Naive thymus-derived CD4-positive, alpha-beta T cell (primary cell): Measurements from ENCODE around the gene RBPJ. TPM values are rescaled to one million over a fixed set of nuclear protein-coding genes. Genes with fewer than 3 reads are reported as not detected.

Experiments used
- ATAC-seq: fragments of 150-1000 bp; cut with Tn5 transposase; 2 replicates; pipeline ENCODE4 v1.10.0; 2021; ENCODE audit warnings: mild to moderate bottlenecking, moderate library complexity
- CTCF ChIA-PET: fragments of 350-600 bp; sonication (Branson Sonifier 250); formaldehyde crosslinking; loops from one replicate; lab custom pipeline; 2021; ENCODE audit warnings: antibody characterized with exemption; lab: Charles Lee
- POLR2A ChIA-PET: fragments of 350-600 bp; sonication (Branson Sonifier 250); formaldehyde crosslinking; loops from one replicate; lab custom pipeline; 2021; ENCODE audit warnings: antibody characterized with exemption, inconsistent platforms; lab: Charles Lee
- DNase-seq, 9 donors: peaks; one replicate each; pipeline versions ENCODE4 v3.0.0 to v3.0.0-alpha.2; 2020 to 2022; ENCODE audit warnings: mixed read lengths in 1 of 9
- H3K27ac ChIP-seq: one replicate; pipeline ENCODE4 v1.7.0; 2013; ENCODE audit warnings: mild to moderate bottlenecking, low read depth, low read length, moderate library complexity
- H3K27me3 ChIP-seq, 2 donors: one replicate each; pipeline ENCODE4 v1.7.0; 2013; ENCODE audit warnings: low read length in 2 of 2, mild to moderate bottlenecking in 2 of 2, moderate library complexity in 2 of 2; ENCODE audit not compliant: control insufficient read depth in 2 of 2, insufficient read depth in 2 of 2
- H3K36me3 ChIP-seq, 3 experiments: 1 replicate in 2 of 3; 2 replicates in 1 of 3; pipeline ENCODE4 v1.7.0; 2013; ENCODE audit warnings: low read length in 3 of 3, mild to moderate bottlenecking in 3 of 3, moderate library complexity in 1 of 3; ENCODE audit not compliant: insufficient read depth in 3 of 3, control insufficient read depth in 2 of 3
- H3K4me1 ChIP-seq, 2 donors: one replicate each; pipeline ENCODE4 v1.7.0; 2013; ENCODE audit warnings: low read length in 2 of 2, mild to moderate bottlenecking in 2 of 2, moderate library complexity in 1 of 2; ENCODE audit not compliant: control insufficient read depth in 2 of 2, insufficient read depth in 2 of 2
- H3K4me3 ChIP-seq: 2 replicates; pipeline ENCODE4 v1.7.0; 2013; ENCODE audit warnings: mild to moderate bottlenecking, low read length
- H3K9me3 ChIP-seq, 3 experiments: 1 replicate in 2 of 3; 2 replicates in 1 of 3; pipeline ENCODE4 v1.7.0; 2013; ENCODE audit warnings: low read length in 3 of 3; ENCODE audit not compliant: control insufficient read depth in 2 of 3
- H3K27ac Mint-ChIP-seq, 9 donors: one replicate each; pipeline ENCODE4 v1.8.0; 2020 to 2022; ENCODE audit warnings: mixed read lengths in 9 of 9, mild to moderate bottlenecking in 8 of 9, moderate library complexity in 5 of 9, inconsistent platforms in 2 of 9
- H3K27me3 Mint-ChIP-seq, 5 donors: one replicate each; pipeline ENCODE4 v1.8.0; 2021 to 2022; ENCODE audit warnings: mixed read lengths in 5 of 5, mild to moderate bottlenecking in 1 of 5
- H3K36me3 Mint-ChIP-seq, 5 donors: one replicate each; pipeline ENCODE4 v1.8.0; 2020 to 2022; ENCODE audit warnings: mixed read lengths in 5 of 5, mild to moderate bottlenecking in 3 of 5, inconsistent platforms in 1 of 5
- H3K4me1 Mint-ChIP-seq, 7 donors: one replicate each; pipeline ENCODE4 v1.8.0; 2020 to 2022; ENCODE audit warnings: mixed read lengths in 7 of 7, mild to moderate bottlenecking in 3 of 7, inconsistent platforms in 1 of 7
- H3K4me3 Mint-ChIP-seq, 10 donors: one replicate each; pipeline ENCODE4 v1.8.0; 2020 to 2022; ENCODE audit warnings: mild to moderate bottlenecking in 10 of 10, mixed read lengths in 10 of 10, moderate library complexity in 6 of 10, inconsistent platforms in 2 of 10
- H3K9me3 Mint-ChIP-seq, 11 donors: one replicate each; pipeline ENCODE4 v1.8.0; 2020 to 2022; ENCODE audit warnings: mixed read lengths in 11 of 11, mild to moderate bottlenecking in 4 of 11, inconsistent platforms in 1 of 11, moderate library complexity in 1 of 11
- intact Hi-C, 2 donors: fragments of 100-400 bp; cut with micrococcal nuclease; formaldehyde crosslinking; loops; one replicate each; pipeline ENCODE4 v1.15.1; 2023
- polyA plus RNA-seq, 2 donors: library from polyadenylated mRNA; unstranded; fragments of 300-500 nt; fragmentation: Illumina TruSeq; gene quantifications; one replicate each; pipeline ENCODE4 v1.2.3, GENCODE V29; 2021
- total RNA-seq, 6 experiments: library from RNA in 5 of 6; stranded (reverse) in 5 of 6; gene quantifications; 1 replicate in 5 of 6; 2 replicates in 1 of 6; pipeline ENCODE4 v1.2.3 and lab custom pipeline; 2021 to 2026

RBPJ gene
- total and polyA plus RNA-seq, 7 experiments from 2014 or later = 48.1 to 144 (median 68.5) TPM

GRCh38 chr4:26473893-26474292, 153.1 kb downstream of the RBPJ start:
- Mint-ChIP-seq H3K4me1 (no peaks in the 10 kb centered on the region), H3K4me3 (no peak overlapping the region), H3K36me3 (no peaks in the 10 kb centered on the region), H3K27ac (no peak overlapping the region), H3K9me3 (no peaks in the 10 kb centered on the region), H3K27me3 (peaks cover 0 to 6% (median 0%) of the 10 kb centered on the region in 5 donors)
- no peak overlapping the region for H3K4me3 ChIP-seq
- H3K27ac ChIP-seq = no peak overlapping the region
- H3K27me3 ChIP-seq = no peaks in the 10 kb centered on the region
- ATAC-seq = no peak
- CTCF ChIA-PET = no interaction called here
- intact Hi-C loops = no loop called here
- POLR2A ChIA-PET = no interaction called here
- H3K4me1 ChIP-seq = no peaks in the 10 kb centered on the region
- no peaks in the 10 kb centered on the region for H3K36me3 ChIP-seq
- no peak for DNase-seq
- no peaks in the 10 kb centered on the region for H3K9me3 ChIP-seq

GRCh38 chr4:26474551-26474950, 153.7 kb downstream of the RBPJ start:
- Mint-ChIP-seq H3K4me3 (no peak overlapping the region), H3K27me3 (peaks cover 0 to 6% (median 0%) of the 10 kb centered on the region in 5 donors), H3K4me1 (no peaks in the 10 kb centered on the region), H3K27ac (no peak overlapping the region), H3K36me3 (no peaks in the 10 kb centered on the region), H3K9me3 (no peaks in the 10 kb centered on the region)
- H3K4me3 ChIP-seq = no peak overlapping the region
- ATAC-seq (no peak), DNase-seq (no peak)
- H3K27me3 ChIP-seq = no peaks in the 10 kb centered on the region
- intact Hi-C loops = no loop called here
- H3K27ac ChIP-seq = no peak overlapping the region
- no peaks in the 10 kb centered on the region for H3K4me1 ChIP-seq
- ChIA-PET CTCF (no interaction called here), POLR2A (no interaction called here)
- no peaks in the 10 kb centered on the region for H3K9me3 ChIP-seq
- no peaks in the 10 kb centered on the region for H3K36me3 ChIP-seq

GRCh38 chr4:26475716-26476115, 154.9 kb downstream of the RBPJ start:
- Mint-ChIP-seq H3K4me3 (no peak overlapping the region), H3K27me3 (peaks cover 0 to 6% (median 0%) of the 10 kb centered on the region in 5 donors), H3K4me1 (no peaks in the 10 kb centered on the region), H3K27ac (no peak overlapping the region), H3K9me3 (no peaks in the 10 kb centered on the region), H3K36me3 (no peaks in the 10 kb centered on the region)
- DNase-seq = no peak
- ChIA-PET CTCF (no interaction called here), POLR2A (no interaction called here)
- ATAC-seq = no peak
- Histone ChIP-seq H3K27me3 (no peaks in the 10 kb centered on the region), H3K36me3 (no peaks in the 10 kb centered on the region), H3K9me3 (no peaks in the 10 kb centered on the region), H3K27ac (no peak overlapping the region), H3K4me1 (no peaks in the 10 kb centered on the region), H3K4me3 (no peak overlapping the region)
- intact Hi-C loops = no loop called here

- H3K4me3 Mint-ChIP-seq = no peak overlapping the region
- ATAC-seq (no peak), DNase-seq (no peak)
- no peak overlapping the region for H3K27ac Mint-ChIP-seq
- Histone ChIP-seq H3K9me3 (no peaks in the 10 kb centered on the region), H3K27ac (no peak overlapping the region), H3K4me1 (no peaks in the 10 kb centered on the region), H3K36me3 (no peaks in the 10 kb centered on the region), H3K4me3 (no peak overlapping the region), H3K27me3 (no peaks in the 10 kb centered on the region)
- intact Hi-C loops = no loop called here
- no peaks in the 10 kb centered on the region for H3K4me1 Mint-ChIP-seq
- ChIA-PET POLR2A (no interaction called here), CTCF (no interaction called here)
- H3K27me3 Mint-ChIP-seq = peaks cover 0 to 5% (median 0%) of the 10 kb centered on the region in 5 donors
- no peaks in the 10 kb centered on the region for H3K36me3 Mint-ChIP-seq
- H3K9me3 Mint-ChIP-seq = no peaks in the 10 kb centered on the region
These were observed 155.7 kb downstream of the RBPJ start for GRCh38 chr4:26476545-26476944.

- ChIA-PET CTCF (no interaction called here), POLR2A (no interaction called here)
- Histone ChIP-seq H3K9me3 (no peaks in the 10 kb centered on the region), H3K27ac (no peak overlapping the region), H3K4me3 (no peak overlapping the region), H3K27me3 (no peaks in the 10 kb centered on the region), H3K36me3 (no peaks in the 10 kb centered on the region), H3K4me1 (no peaks in the 10 kb centered on the region)
- intact Hi-C loops = no loop called here
- H3K4me3 Mint-ChIP-seq = no peak overlapping the region
- no peaks in the 10 kb centered on the region for H3K36me3 Mint-ChIP-seq
- H3K27ac Mint-ChIP-seq = no peak overlapping the region
- H3K27me3 Mint-ChIP-seq = peaks cover 0 to 5% (median 0%) of the 10 kb centered on the region in 5 donors
- no peaks in the 10 kb centered on the region for H3K9me3 Mint-ChIP-seq
- H3K4me1 Mint-ChIP-seq = no peaks in the 10 kb centered on the region
- ATAC-seq = no peak
- no peak for DNase-seq
These were observed 157.5 kb downstream of the RBPJ start for GRCh38 chr4:26478330-26478729.

GRCh38 chr4:26482508-26483462, 162.0 kb downstream of the RBPJ start:
- H3K27me3 Mint-ChIP-seq = peaks cover 0 to 8% (median 0%) of the 10 kb centered on the region in 5 donors
- no peak overlapping the region for H3K4me3 Mint-ChIP-seq
- H3K36me3 ChIP-seq = no peaks in the 10 kb centered on the region
- no peak overlapping the region for H3K4me3 ChIP-seq
- H3K4me1 Mint-ChIP-seq = no peaks in the 10 kb centered on the region
- H3K9me3 Mint-ChIP-seq = no peaks in the 10 kb centered on the region
- no peaks in the 10 kb centered on the region for H3K36me3 Mint-ChIP-seq
- no peaks in the 10 kb centered on the region for H3K27me3 ChIP-seq
- ChIA-PET POLR2A (no interaction called here), CTCF (no interaction called here)
- intact Hi-C loops = no loop called here
- no peaks in the 10 kb centered on the region for H3K4me1 ChIP-seq
- no peak overlapping the region for H3K27ac ChIP-seq
- DNase-seq (no peak), ATAC-seq (no peak)
- H3K27ac Mint-ChIP-seq = peak overlapping the region in 1 of 9 donors; percentile 3
- no peaks in the 10 kb centered on the region for H3K9me3 ChIP-seq

GRCh38 chr4:26484032-26484515, 163.3 kb downstream of the RBPJ start:
- no peak for DNase-seq
- H3K27me3 ChIP-seq = no peaks in the 10 kb centered on the region
- H3K9me3 Mint-ChIP-seq = no peaks in the 10 kb centered on the region
- POLR2A ChIA-PET = no interaction called here
- H3K4me1 ChIP-seq = no peaks in the 10 kb centered on the region
- peaks cover 3 to 11% (median 7%) of the 10 kb centered on the region in 5 donors for H3K27me3 Mint-ChIP-seq
- H3K4me3 ChIP-seq = no peak overlapping the region
- ATAC-seq = no peak
- H3K36me3 ChIP-seq = no peaks in the 10 kb centered on the region
- no peaks in the 10 kb centered on the region for H3K36me3 Mint-ChIP-seq
- H3K27ac Mint-ChIP-seq = no peak overlapping the region
- no peaks in the 10 kb centered on the region for H3K9me3 ChIP-seq
- intact Hi-C loops = no loop called here
- H3K4me3 Mint-ChIP-seq = no peak overlapping the region
- H3K4me1 Mint-ChIP-seq = no peaks in the 10 kb centered on the region
- CTCF ChIA-PET = no interaction called here
- no peak overlapping the region for H3K27ac ChIP-seq
